ENCODE measurements around the gene SNX8.

GRCh38 chr7:2205036-2205780, 109.0 kb downstream of the SNX8 start:
- TF ChIP-seq CTCF (IDR thresholded peaks at IDR 0.05) (no peak), POLR2A (IDR thresholded peaks at IDR 0.05) (no peak), POLR2AphosphoS5 (IDR thresholded peaks at IDR 0.05) (no peak)

All from stomach (tissue), 4 donors.